Endometrium (tissue), 2 donors: Measurements from ENCODE around the gene NPHP4.

Experiments used
- FAIRE-seq: peaks from 2 replicates; lab custom pipeline; 2012; peaks lifted over from hg19 to GRCh38; lab: Jason Lieb, UNC
- donor health status: control.
- donor health status: control.

Gene NPHP4

DNA sequence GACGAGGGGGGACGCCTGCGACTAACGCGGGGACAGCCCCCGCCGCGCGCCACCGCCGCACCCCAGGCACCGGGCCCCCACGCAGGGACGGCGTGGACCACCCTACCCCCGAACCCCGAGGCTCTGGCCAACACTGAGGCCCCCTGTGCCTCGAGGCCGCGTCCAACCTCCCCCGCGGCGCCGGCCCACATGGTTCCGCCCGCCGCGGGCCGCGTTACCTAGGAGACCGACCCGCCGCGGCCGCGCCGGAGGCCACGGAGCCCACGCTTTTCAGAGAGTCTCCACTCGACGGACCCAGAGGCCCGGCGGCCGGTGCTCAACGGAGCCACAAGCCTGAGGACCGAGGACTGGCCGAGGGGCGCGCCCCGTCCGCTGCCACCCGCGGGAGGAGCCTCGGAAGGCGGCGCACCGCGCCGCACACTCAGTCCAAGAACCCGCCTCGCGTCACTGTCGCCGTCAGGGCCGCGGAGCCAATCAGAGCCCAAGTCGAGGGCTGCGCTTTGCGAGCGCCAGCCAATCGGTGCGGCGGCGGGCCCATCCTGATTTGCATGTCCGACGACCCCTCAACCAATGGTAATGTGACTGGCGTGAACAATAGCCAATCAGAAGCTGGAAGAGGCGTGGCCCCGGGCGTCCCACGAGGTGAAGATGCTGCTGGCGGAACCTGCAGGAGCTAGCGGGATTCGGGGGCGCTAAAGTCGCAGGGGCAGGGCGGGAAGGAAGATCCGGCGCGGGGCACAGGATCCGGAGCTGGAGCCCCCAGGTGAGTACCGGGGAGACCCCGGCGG lies at the start of gene NPHP4:
Gene NPHP4 (minus strand): TSS at position 400 of the 788 bp plus-strand sequence. CDS start 6,136 bp downstream, outside the sequence.
- FAIRE-seq = peak; percentile 99

- no peak for FAIRE-seq
Observed at GRCh38 chr1:6041432-6042062, 49.3 kb upstream of the NPHP4 start.

DNA sequence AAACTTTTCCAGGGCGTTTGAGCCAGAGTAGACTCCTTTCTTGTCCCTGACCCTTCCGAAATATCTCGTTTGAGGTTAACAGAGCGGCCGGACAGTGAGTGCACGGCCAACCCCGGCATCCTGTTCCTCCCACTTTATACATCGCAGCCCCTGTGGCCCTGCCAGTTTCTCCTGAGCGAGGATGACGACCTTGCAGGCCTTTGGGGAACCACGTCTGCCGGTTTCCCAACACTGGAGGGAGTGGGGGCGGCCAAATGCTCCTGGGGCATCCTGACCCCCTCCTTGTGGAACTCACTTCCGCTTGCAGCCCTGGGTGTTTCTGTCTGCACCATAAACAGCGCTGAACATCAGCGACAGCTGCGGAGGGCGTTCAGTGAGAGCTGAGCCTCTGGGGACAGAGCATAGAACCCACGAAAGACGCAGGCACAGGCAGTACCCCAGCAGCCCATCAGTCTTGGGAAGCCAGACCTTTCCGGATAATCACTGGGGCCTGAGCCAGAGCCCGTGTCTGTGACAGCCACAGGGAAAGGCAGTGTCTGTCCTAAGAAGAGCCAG lies 48.7 kb upstream of the NPHP4 start:
- FAIRE-seq = no peak

DNA sequence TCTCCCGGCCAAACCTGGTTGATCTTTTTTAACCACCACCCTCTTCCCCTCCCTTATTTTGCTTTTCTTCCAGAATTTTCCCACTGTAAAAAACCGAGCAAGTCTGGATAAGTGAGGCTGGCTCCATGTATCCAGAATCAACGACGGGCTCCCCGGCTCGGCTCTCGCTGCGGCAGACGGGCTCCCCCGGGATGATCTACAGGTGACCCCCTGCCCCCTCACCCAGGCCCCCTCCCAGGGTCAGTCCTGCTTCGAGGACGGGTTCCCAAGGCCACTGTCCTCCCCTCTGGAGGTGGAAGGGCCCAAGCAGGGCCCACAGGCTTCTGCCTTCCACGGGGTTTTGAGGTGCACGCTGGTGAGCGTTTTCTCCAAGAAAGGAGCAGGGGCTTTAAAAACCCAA lies 48.2 kb upstream of the NPHP4 start:
- no peak for FAIRE-seq

DNA sequence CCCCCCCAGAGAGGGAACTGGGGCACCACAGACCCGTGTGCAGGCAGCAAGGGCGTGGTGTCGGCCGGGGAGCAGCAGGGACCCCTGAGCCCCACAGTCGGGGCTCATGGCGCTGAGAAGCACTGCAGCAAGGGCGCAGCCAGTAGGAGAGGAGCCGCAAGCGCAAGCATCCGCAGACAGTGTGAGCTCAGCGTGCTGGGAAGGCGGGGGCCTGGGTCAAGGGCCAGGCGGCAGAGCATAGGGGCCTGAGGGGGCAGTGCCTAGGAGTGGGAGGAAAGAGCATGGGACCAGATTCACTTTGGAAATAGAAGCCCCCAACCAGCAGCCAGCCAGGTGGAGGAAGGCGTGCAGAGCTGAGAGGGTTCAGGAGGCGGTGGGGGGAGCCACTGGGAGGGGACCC lies 46.8 kb upstream of the NPHP4 start:
- no peak for FAIRE-seq

DNA sequence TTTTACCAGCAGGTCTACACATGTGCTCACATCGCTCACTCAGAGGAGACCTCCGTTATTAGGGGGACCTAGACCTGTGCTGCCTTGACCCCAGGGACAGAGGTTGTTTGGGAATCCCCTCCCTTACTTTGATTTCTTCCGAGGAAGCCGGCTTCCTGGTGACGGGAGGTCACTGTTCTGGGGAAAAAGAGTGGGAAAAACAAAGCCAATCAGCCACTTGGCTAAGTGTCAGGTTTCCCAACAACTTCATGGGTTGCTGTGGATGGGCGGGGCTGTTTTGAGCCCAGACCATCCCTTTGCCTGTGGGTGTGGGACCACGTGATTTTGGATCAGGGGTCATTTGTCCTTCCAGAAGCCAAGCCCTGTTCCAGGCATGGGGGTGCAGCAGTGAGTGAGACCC lies 46.4 kb upstream of the NPHP4 start:
- FAIRE-seq = no peak

DNA sequence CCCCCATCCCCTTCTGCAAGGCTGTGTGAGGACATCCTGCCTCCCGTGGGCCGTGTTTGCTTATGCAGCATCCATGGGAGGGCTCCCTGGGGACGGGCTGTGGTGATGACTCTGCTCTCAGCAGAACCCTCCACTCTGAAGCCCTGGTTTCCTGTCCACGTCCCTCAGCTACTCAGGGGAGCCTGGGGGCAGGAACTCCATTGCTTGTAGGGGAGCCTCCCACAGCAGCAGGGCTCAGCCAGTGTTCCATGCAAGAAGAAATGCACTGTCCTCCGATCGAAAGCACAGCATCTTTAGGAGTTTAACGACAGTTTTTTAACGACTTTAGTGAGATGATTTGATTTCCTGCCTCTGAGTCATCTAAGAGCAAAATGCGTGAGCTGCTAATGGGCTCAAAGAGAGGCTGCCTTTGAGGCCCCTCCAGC lies 45.1 kb upstream of the NPHP4 start:
- no peak for FAIRE-seq

DNA sequence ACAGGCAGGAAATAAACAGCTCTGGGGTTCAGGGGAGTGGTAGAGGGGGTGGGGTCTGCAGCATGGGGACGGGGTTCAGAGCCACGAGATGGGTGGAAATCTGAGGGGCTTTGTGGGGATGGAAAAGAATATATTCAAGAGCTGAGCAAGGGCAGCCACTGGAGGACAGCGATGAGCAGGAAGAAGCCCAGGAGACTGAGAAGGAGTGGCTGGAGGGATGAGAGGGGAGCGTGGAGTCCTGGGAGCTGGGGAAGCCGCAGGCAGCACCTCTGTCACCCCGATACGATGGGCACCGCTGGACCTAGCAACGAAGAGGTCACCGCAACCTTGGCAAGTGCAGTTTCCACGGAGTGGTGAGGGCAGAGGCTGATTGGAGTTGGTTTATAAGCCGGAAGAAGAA lies 43.5 kb upstream of the NPHP4 start:
- no peak for FAIRE-seq

DNA sequence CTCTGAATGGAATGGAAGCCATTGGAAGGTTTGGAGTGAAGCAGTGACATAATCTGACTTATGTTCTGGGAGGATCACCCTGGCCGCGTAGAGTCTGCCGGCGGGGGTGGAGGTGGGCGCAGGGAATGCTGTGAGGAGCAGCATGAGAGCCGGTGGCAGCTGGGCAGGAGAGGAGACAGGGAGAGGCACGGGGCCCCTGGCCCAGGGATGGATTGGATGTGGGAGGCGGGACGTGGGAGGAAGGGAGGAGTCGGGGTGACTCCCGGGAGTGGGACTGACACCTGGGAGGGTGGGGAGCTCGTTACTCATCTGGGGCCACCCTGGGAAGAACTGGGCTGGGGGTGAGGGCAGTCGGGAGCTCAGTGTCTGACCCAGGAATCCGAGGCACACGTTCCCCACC lies 43.1 kb upstream of the NPHP4 start:
- FAIRE-seq = no peak

- no peak for FAIRE-seq
Observed at GRCh38 chr1:6034750-6035096, 42.5 kb upstream of the NPHP4 start.

DNA sequence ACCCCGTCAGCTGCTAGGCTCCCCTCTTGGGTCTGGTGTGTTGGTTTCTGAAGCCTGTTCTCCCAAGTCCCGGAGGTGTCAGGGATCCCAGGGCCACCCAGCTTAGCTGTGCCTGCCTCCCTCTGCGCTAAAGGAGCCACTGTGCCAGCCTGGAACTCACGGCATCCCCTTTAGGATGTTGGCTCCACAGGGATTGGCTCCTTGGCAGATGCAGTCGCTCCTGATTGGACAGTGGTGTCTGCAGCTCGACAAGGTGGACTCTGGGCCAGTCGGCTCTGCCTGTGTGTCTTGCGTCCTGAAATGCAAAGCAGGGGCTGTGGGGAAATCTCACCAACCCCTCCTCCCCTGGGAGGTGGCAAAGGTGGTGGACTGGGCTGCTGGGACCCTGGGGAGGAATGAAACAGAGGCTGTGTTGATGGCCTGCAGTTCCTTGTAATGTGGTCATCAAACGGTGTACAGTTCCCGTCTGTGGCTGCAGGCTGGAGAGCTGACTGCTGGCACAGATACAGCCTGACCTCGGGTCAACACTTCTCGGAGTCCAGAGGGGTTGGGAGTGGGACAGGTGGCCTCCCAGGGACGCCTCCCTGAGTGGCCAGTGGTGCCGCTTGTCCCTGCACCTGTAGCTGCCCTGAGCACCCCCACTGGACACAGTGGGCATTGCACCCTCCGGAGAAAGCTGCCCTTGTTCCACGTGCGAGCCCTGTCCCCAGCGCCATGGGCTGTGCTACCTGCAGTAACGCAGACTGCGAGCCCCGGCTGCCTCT lies 41.9 kb upstream of the NPHP4 start:
- FAIRE-seq = no peak

- FAIRE-seq = no peak
Observed at GRCh38 chr1:6033124-6033523, 40.9 kb upstream of the NPHP4 start.

GRCh38 chr1:6030547-6031261 lies 38.5 kb upstream of the NPHP4 start:
- no peak for FAIRE-seq

DNA sequence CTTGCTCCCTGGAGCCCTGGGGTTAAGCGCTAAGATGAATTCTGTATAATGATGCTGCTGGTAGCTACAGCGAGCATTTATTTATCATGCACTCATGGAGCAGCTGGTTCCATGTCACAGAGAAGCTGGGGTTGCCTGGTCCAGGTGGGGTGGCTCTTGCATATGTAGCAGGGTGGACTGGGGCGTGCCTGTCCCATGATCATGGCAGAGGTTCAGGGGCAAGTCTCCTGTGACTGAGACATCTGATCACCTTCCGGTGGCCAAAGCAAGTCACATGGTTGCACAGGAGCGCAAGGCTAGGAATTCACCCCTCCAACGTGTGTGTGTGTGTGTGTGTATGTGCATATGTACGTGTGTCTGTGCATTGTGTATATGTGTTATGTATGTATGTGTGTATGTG lies 37.9 kb upstream of the NPHP4 start:
- no peak for FAIRE-seq

- FAIRE-seq = no peak
Observed at GRCh38 chr1:6029351-6029750, 37.1 kb upstream of the NPHP4 start.

DNA sequence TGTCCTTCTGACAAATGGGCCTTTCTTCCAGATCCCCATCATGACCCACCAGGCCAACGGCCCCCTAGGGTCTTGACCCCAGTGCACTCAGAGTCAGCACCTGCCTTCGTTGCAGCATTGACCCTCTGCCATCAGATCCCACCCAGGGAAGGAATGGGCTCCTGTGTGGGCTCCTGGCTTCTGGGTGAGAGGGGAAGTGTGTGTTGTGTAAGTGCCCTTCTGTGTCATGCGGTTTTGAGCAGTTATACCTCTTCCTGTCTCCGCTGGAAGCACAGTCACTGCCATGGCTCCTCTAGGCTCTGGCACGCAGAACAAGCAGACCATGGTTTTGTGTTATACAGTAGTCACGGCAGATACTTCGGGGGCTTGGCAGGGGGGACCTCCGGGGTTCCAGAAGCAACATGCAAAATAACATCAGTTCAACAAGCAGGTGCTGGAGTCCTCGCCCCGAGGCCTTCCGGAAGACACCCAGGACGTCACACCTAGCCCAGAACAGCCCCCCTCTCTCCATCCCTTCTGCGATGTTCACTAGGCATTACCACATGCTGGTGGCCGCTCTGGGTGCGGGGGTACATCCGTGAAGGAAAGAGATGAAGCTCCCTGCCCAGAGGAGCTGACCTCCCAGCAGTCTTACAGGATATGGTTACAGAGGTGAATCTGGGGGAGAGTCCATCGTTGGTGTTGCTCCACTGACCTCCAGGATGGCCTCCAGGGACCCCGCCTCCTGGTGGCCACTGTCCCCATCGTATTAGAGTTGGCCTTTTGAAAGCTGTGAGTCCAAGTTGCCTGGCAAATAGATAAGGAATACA lies 36.0 kb upstream of the NPHP4 start:
- no peak for FAIRE-seq

DNA sequence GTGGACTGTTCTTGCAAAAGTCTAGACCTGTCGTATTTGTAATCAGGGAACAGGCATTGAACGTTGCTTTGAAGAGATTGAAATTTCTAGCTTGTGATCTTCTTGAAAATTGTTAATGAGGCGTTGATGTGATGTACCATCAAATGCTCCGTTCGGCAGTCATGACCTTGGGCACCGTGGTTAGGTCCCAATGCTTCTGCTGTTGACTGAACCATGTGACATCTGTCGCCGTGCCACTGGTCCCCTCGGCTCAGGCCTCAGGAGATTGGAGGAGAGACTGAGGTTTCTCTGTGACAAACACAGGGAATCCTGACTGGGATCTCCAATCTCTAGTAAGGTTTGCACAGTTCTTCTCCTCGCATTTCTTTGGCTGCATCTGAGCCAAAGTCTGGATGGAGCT lies 35.4 kb upstream of the NPHP4 start:
- FAIRE-seq = no peak

- FAIRE-seq = no peak
Observed at GRCh38 chr1:6026095-6026809, 34.0 kb upstream of the NPHP4 start.

DNA sequence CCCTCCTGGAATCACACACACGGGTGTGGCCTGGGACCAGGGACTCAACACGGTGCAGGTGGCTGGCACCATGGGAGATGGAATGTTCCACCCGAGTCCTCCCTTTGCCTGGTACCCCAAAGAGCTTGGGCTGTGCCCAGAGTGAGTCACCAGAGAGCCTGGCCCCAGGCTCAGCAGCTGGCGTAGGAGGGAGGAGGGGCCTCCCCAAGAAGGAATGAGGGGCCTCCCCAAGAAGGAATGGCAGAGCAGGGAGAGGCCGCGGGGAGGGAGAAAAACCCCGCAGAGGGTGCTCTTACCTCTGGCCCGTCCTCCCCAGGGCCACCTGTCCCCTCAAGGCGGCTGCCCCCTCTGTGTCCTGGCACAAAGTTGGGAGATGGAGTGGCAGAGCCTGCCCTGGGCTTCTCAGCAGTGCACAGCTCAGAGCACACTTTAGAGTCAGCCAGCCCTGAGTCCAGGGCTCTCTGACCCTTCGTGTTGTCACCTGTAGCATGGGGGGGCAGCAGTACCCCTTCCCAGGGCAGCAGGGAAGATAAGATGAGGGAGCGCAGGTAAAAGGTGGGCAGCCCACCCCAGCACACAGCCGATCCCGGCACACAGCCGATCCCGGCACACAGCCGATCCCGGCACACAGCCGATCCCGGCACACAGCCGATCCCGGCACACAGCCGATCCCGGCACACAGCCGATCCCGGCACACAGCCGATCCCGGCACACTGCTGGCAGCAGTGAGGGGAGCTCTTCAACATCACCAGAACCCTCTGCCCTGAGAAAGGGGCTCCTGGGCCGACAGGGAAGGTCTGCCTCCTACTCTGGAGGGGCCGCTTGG lies 33.3 kb upstream of the NPHP4 start:
- no peak for FAIRE-seq

GRCh38 chr1:6024376-6024775 lies 32.2 kb upstream of the NPHP4 start:
- no peak for FAIRE-seq
